Measurements from ENCODE around the gene NEK7.

NEK7 gene

DNA sequence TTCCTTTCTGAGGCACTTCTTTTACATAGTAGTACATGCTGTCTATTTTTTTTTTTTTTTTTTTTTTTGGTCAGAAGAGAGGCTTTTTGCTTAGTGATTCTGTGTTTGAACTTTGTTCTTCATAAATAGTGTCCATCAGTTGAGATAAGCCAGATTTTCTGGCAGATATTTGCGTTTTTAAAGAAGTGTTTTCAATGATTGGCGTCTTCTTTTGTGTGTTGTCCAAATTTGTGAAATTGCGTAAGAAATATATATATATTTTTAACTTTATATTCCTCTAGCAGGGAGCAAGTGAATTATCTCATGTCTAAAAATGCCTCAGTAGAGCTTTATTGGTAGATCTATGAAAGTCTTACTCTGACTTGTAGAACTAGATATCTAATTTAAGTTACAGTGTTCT is 28.3 kb downstream of the NEK7 start:
- Histone ChIP-seq H2AFZ (ENCODE audit: low read depth, low read length) (no peak overlapping the region), H2BK120ac (ENCODE audit: low read depth, low read length) (no peak overlapping the region), H3K9me3 (ENCODE audit: control insufficient read depth, low read length) (no peaks in the 10 kb centered on the region), H3K4me3 (ENCODE audit: insufficient read depth in 1 of 2, low read depth in 1 of 2, low read length in 2 of 2) (no peak overlapping the region), H3K79me1 (replicated peaks; ENCODE audit: low read length, poor library complexity, severe bottlenecking) (peaks cover 20% of the 10 kb centered on the region), H3K27ac (ENCODE audit: low read length, poor library complexity, severe bottlenecking) (no peak overlapping the region), H2BK15ac (ENCODE audit: low read depth, poor library complexity, severe bottlenecking) (no peak overlapping the region), H3K18ac (ENCODE audit: low read depth in 1 of 2, low read length in 2 of 2) (no peak overlapping the region), H3K9ac (ENCODE audit: low read length) (peak overlapping the region; percentile 20), H3K14ac (ENCODE audit: low read length in 2 of 2) (no peak overlapping the region), H3K36me3 (ENCODE audit: control insufficient read depth in 1 of 2, insufficient read depth in 2 of 2, low read depth in 1 of 2, low read length in 2 of 2) (no peaks in the 10 kb centered on the region), H3K4me1 (ENCODE audit: control insufficient read depth, insufficient read depth, low read depth, low read length) (no peaks in the 10 kb centered on the region), H3K4ac (ENCODE audit: low read depth in 1 of 2, low read length in 2 of 2) (no peak overlapping the region), H2BK5ac (ENCODE audit: low read depth, low read length, poor library complexity, severe bottlenecking) (no peak overlapping the region), H3K4me2 (ENCODE audit: low read length, poor library complexity, severe bottlenecking) (no peak overlapping the region), H3K27me3 (ENCODE audit: control insufficient read depth in 1 of 2, insufficient read depth in 1 of 2, low read length in 2 of 2) (no peaks in the 10 kb centered on the region), H4K8ac (ENCODE audit: low read length) (no peak overlapping the region), H3K23ac (ENCODE audit: low read length in 2 of 2) (no peak overlapping the region), H2BK12ac (ENCODE audit: low read length in 2 of 2) (no peak overlapping the region), H4K91ac (ENCODE audit: low read length) (no peak overlapping the region), H2AK5ac (ENCODE audit: low read length, severe bottlenecking) (no peak overlapping the region)
- DNase-seq, result no peak
- WGBS, result 83% methylated on average over 1 of the region's 3 CpGs

GRCh38 chr1:198185759-198186158 is 29.0 kb downstream of the NEK7 start:
- no peaks in the 10 kb centered on the region for H3K27me3 ChIP-seq (ENCODE audit: control insufficient read depth in 1 of 2, insufficient read depth in 1 of 2, low read length in 2 of 2)
- H3K4me1 ChIP-seq (ENCODE audit: control insufficient read depth, insufficient read depth, low read depth, low read length), result no peaks in the 10 kb centered on the region
- no peak overlapping the region for H2AFZ ChIP-seq (ENCODE audit: low read depth, low read length)
- H3K18ac ChIP-seq (ENCODE audit: low read depth in 1 of 2, low read length in 2 of 2), result no peak overlapping the region
- no peaks in the 10 kb centered on the region for H3K36me3 ChIP-seq (ENCODE audit: control insufficient read depth in 1 of 2, insufficient read depth in 2 of 2, low read depth in 1 of 2, low read length in 2 of 2)
- H3K79me1 ChIP-seq (replicated peaks; ENCODE audit: low read length, poor library complexity, severe bottlenecking), result peaks cover 20% of the 10 kb centered on the region
- no peak overlapping the region for H3K4me3 ChIP-seq (ENCODE audit: insufficient read depth in 1 of 2, low read depth in 1 of 2, low read length in 2 of 2)
- H4K8ac ChIP-seq (ENCODE audit: low read length), result no peak overlapping the region
- no peak overlapping the region for H3K27ac ChIP-seq (ENCODE audit: low read length, poor library complexity, severe bottlenecking)
- H3K9ac ChIP-seq (ENCODE audit: low read length), result no peak overlapping the region
- no peak overlapping the region for H2BK15ac ChIP-seq (ENCODE audit: low read depth, poor library complexity, severe bottlenecking)
- no peak overlapping the region for H2BK5ac ChIP-seq (ENCODE audit: low read depth, low read length, poor library complexity, severe bottlenecking)
- no peak overlapping the region for H2BK120ac ChIP-seq (ENCODE audit: low read depth, low read length)
- H2BK12ac ChIP-seq (ENCODE audit: low read length in 2 of 2), result no peak overlapping the region
- no CpG with 5 or more reads among the region's 2 CpGs for WGBS
- DNase-seq, result no peak
- H3K14ac ChIP-seq (ENCODE audit: low read length in 2 of 2), result no peak overlapping the region
- H3K4ac ChIP-seq (ENCODE audit: low read depth in 1 of 2, low read length in 2 of 2), result no peak overlapping the region
- no peak overlapping the region for H3K4me2 ChIP-seq (ENCODE audit: low read length, poor library complexity, severe bottlenecking)
- H4K91ac ChIP-seq (ENCODE audit: low read length), result no peak overlapping the region
- no peaks in the 10 kb centered on the region for H3K9me3 ChIP-seq (ENCODE audit: control insufficient read depth, low read length)
- H2AK5ac ChIP-seq (ENCODE audit: low read length, severe bottlenecking), result no peak overlapping the region
- no peak overlapping the region for H3K23ac ChIP-seq (ENCODE audit: low read length in 2 of 2)

DNA sequence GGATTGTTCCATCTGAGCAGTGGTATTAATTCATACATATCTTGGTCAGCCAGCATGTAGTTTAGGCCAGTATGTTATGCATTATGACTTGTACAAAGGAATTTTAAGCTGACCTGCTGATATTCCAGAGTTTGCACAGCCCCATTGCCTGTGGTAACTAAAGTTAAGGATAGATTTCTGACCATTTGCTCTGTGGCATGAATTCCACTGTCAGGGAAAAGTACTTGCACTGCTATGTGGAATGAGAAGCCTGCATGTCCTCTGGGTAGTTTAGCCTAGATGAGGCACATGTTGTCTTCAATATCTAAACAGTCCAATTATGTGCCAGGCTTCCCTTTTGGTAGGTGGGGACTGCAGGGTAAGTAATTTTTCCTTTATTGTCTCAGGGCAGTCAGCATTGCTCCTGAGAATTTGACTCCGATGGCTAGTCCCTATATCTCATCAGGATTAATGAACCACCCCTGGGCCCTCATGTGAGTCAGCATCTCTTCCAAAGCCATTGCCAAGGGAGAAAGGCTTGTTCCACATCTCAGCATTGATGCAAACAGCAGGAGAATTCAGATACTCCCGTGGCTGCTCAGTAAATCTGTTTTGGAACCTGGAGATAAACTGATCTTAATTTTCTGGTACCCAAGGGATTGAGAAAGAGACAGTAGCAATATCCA is 30.2 kb downstream of the NEK7 start:
- Histone ChIP-seq H3K18ac (ENCODE audit: low read depth in 1 of 2, low read length in 2 of 2) (no peak overlapping the region), H2BK120ac (ENCODE audit: low read depth, low read length) (no peak overlapping the region)
- WGBS, result 90% methylated on average over 2 of the region's 2 CpGs

GRCh38 chr1:198187973-198188588 is 31.3 kb downstream of the NEK7 start:
- H3K14ac ChIP-seq (ENCODE audit: low read length in 2 of 2), result no peak overlapping the region
- no peak for DNase-seq
- H2BK12ac ChIP-seq (ENCODE audit: low read length in 2 of 2), result no peak overlapping the region
- no peaks in the 10 kb centered on the region for H3K9me3 ChIP-seq (ENCODE audit: control insufficient read depth, low read length)
- H3K4ac ChIP-seq (ENCODE audit: low read depth in 1 of 2, low read length in 2 of 2), result no peak overlapping the region
- no peak overlapping the region for H2AFZ ChIP-seq (ENCODE audit: low read depth, low read length)
- H2BK15ac ChIP-seq (ENCODE audit: low read depth, poor library complexity, severe bottlenecking), result no peak overlapping the region
- no peak overlapping the region for H3K18ac ChIP-seq (ENCODE audit: low read depth in 1 of 2, low read length in 2 of 2)
- H2BK5ac ChIP-seq (ENCODE audit: low read depth, low read length, poor library complexity, severe bottlenecking), result no peak overlapping the region
- no peak overlapping the region for H3K27ac ChIP-seq (ENCODE audit: low read length, poor library complexity, severe bottlenecking)
- no peak overlapping the region for H2BK120ac ChIP-seq (ENCODE audit: low read depth, low read length)
- no peaks in the 10 kb centered on the region for H3K36me3 ChIP-seq (ENCODE audit: control insufficient read depth in 1 of 2, insufficient read depth in 2 of 2, low read depth in 1 of 2, low read length in 2 of 2)
- no peaks in the 10 kb centered on the region for H3K27me3 ChIP-seq (ENCODE audit: control insufficient read depth in 1 of 2, insufficient read depth in 1 of 2, low read length in 2 of 2)
- no peak overlapping the region for H3K9ac ChIP-seq (ENCODE audit: low read length)
- H4K91ac ChIP-seq (ENCODE audit: low read length), result no peak overlapping the region
- WGBS, result 68% methylated on average over 2 of the region's 3 CpGs
- H4K8ac ChIP-seq (ENCODE audit: low read length), result no peak overlapping the region
- H3K23ac ChIP-seq (ENCODE audit: low read length in 2 of 2), result no peak overlapping the region
- no peak overlapping the region for H3K4me3 ChIP-seq (ENCODE audit: insufficient read depth in 1 of 2, low read depth in 1 of 2, low read length in 2 of 2)
- no peak overlapping the region for H3K4me2 ChIP-seq (ENCODE audit: low read length, poor library complexity, severe bottlenecking)
- H3K4me1 ChIP-seq (ENCODE audit: control insufficient read depth, insufficient read depth, low read depth, low read length), result no peaks in the 10 kb centered on the region
- H3K79me1 ChIP-seq (replicated peaks; ENCODE audit: low read length, poor library complexity, severe bottlenecking), result peaks cover 21% of the 10 kb centered on the region
- H2AK5ac ChIP-seq (ENCODE audit: low read length, severe bottlenecking), result no peak overlapping the region

More for the DNA sequence above, 30.2 kb downstream of the NEK7 start:
- no peak overlapping the region for H3K23ac ChIP-seq (ENCODE audit: low read length in 2 of 2)
- no peak overlapping the region for H3K14ac ChIP-seq (ENCODE audit: low read length in 2 of 2)
- no peak overlapping the region for H2BK12ac ChIP-seq (ENCODE audit: low read length in 2 of 2)
- no peaks in the 10 kb centered on the region for H3K9me3 ChIP-seq (ENCODE audit: control insufficient read depth, low read length)
- no peak overlapping the region for H2AFZ ChIP-seq (ENCODE audit: low read depth, low read length)
- no peaks in the 10 kb centered on the region for H3K27me3 ChIP-seq (ENCODE audit: control insufficient read depth in 1 of 2, insufficient read depth in 1 of 2, low read length in 2 of 2)
- no peak overlapping the region for H2BK5ac ChIP-seq (ENCODE audit: low read depth, low read length, poor library complexity, severe bottlenecking)
- H2BK15ac ChIP-seq (ENCODE audit: low read depth, poor library complexity, severe bottlenecking), result no peak overlapping the region
- no peak for DNase-seq
- H2AK5ac ChIP-seq (ENCODE audit: low read length, severe bottlenecking), result no peak overlapping the region
- no peak overlapping the region for H4K8ac ChIP-seq (ENCODE audit: low read length)
- no peak overlapping the region for H3K4me2 ChIP-seq (ENCODE audit: low read length, poor library complexity, severe bottlenecking)
- no peaks in the 10 kb centered on the region for H3K4me1 ChIP-seq (ENCODE audit: control insufficient read depth, insufficient read depth, low read depth, low read length)
- no peak overlapping the region for H4K91ac ChIP-seq (ENCODE audit: low read length)
- H3K4me3 ChIP-seq (ENCODE audit: insufficient read depth in 1 of 2, low read depth in 1 of 2, low read length in 2 of 2), result no peak overlapping the region
- H3K27ac ChIP-seq (ENCODE audit: low read length, poor library complexity, severe bottlenecking), result no peak overlapping the region
- peaks cover 22% of the 10 kb centered on the region for H3K79me1 ChIP-seq (replicated peaks; ENCODE audit: low read length, poor library complexity, severe bottlenecking)
- H3K9ac ChIP-seq (ENCODE audit: low read length), result no peak overlapping the region
- no peak overlapping the region for H3K4ac ChIP-seq (ENCODE audit: low read depth in 1 of 2, low read length in 2 of 2)
- H3K36me3 ChIP-seq (ENCODE audit: control insufficient read depth in 1 of 2, insufficient read depth in 2 of 2, low read depth in 1 of 2, low read length in 2 of 2), result no peaks in the 10 kb centered on the region
